Measurements from ENCODE around the gene LRRC23. TPM values are rescaled to one million over a fixed set of nuclear protein-coding genes. Genes with fewer than 3 reads are reported as not detected.

LRRC23 gene
- total and polyA plus RNA-seq, 9 of the 15 experiments (the other 6 are each of a cell fraction or from before 2014, with no cell fraction given): 2.2 to 7.0 (median 3.0) TPM

DNA sequence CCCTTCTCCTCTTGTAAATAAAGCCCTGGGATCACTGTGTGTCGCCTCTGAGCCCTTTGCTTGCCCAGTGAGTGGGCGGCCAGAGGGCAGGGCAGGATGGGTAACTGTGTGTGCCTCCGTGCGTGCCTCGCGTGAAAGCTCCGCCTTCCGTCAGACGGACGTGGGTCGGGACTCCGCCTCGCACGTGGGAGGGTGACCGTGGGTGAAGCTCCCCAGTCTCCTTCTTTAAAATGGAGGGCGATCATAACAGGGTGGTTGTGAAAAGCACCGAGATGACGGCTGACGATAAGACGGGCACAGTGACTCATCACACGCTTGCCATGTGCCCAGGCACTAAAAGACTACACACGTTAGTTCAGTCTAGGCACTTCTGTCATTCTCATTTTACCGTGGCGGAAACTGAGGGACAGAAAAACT lies 56.7 kb downstream of the LRRC23 start (continued):
- TF ChIP-seq, protein P1, sequence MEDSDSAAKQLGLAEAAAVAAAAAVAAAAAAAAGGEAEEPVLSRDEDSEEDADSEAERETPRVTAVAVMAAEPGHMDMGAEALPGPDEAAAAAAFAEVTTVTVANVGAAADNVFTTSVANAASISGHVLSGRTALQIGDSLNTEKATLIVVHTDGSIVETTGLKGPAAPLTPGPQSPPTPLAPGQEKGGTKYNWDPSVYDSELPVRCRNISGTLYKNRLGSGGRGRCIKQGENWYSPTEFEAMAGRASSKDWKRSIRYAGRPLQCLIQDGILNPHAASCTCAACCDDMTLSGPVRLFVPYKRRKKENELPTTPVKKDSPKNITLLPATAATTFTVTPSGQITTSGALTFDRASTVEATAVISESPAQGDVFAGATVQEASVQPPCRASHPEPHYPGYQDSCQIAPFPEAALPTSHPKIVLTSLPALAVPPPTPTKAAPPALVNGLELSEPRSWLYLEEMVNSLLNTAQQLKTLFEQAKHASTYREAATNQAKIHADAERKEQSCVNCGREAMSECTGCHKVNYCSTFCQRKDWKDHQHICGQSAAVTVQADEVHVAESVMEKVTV (CRISPR knock-in tag; IDR thresholded peaks at IDR 0.05): no peak
- TF ChIP-seq BHLHE40 (IDR thresholded peaks at IDR 0.05; ENCODE audit: low read length) (peak; percentile 54), RBBP5 (IDR thresholded peaks at IDR 0.05; ENCODE audit: borderline replicate concordance, insufficient read depth, low read length, poor library complexity, severe bottlenecking) (peak; percentile 67), SMARCE1 (IDR thresholded peaks at IDR 0.05) (0 out of 2 replicates have a peak, but pooled peaks have one; percentile 30), PRPF4 (IDR thresholded peaks at IDR 0.05; ENCODE audit: insufficient read depth, low read depth, low read length, poor library complexity, severe bottlenecking) (no peak), ZNF24 (IDR thresholded peaks at IDR 0.05) (no peak), TEAD4 (IDR thresholded peaks at IDR 0.05; ENCODE audit: low read length) (no peak; the same call in 1 of the 2 replicates), TEAD4 (CRISPR knock-in tag; IDR thresholded peaks at IDR 0.05; ENCODE audit: borderline replicate concordance) (no peak), ELF1 (tag; IDR thresholded peaks at IDR 0.05) (no peak), PHTF2 (CRISPR knock-in tag; IDR thresholded peaks at IDR 0.05) (no peak), SRSF9 (IDR thresholded peaks at IDR 0.05; ENCODE audit: borderline replicate concordance, low read depth, low read length) (no peak), SAFB (IDR thresholded peaks at IDR 0.05; ENCODE audit: borderline replicate concordance, low read depth, low read length) (peak; percentile 71; the same call in 1 of the 2 replicates), PML (IDR thresholded peaks at IDR 0.05; ENCODE audit: low read length) (0 out of 2 replicates have a peak, but pooled peaks have one; percentile 10), GATA2 (CRISPR knock-in tag; IDR thresholded peaks at IDR 0.05) (peak; percentile 49), JUND (IDR thresholded peaks at IDR 0.05; ENCODE audit: borderline replicate concordance, low read depth, low read length) (peak; percentile 52; the same call in 1 of the 2 replicates), JUND (tag; IDR thresholded peaks at IDR 0.05; ENCODE audit: borderline replicate concordance, low read depth, low read length) (0 out of 3 replicates have a peak, but pooled peaks have one; percentile 52), DPF2 (IDR thresholded peaks at IDR 0.05) (peak; percentile 54; the same call in 1 of the 2 replicates), CSDE1 (IDR thresholded peaks at IDR 0.05) (no peak)
- TF ChIP-seq, protein P2, sequence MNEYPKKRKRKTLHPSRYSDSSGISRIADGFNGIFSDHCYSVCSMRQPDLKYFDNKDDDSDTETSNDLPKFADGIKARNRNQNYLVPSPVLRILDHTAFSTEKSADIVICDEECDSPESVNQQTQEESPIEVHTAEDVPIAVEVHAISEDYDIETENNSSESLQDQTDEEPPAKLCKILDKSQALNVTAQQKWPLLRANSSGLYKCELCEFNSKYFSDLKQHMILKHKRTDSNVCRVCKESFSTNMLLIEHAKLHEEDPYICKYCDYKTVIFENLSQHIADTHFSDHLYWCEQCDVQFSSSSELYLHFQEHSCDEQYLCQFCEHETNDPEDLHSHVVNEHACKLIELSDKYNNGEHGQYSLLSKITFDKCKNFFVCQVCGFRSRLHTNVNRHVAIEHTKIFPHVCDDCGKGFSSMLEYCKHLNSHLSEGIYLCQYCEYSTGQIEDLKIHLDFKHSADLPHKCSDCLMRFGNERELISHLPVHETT (CRISPR knock-in tag; conservative IDR thresholded peaks at IDR 0.05 in 1 of 2, IDR thresholded peaks at IDR 0.05 in 1 of 2): peak in 1 of 2 experiments; percentile 59; a peak in 2 of 4 replicates
- TF ChIP-seq, protein P3, sequence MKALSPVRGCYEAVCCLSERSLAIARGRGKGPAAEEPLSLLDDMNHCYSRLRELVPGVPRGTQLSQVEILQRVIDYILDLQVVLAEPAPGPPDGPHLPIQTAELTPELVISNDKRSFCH (CRISPR knock-in tag; IDR thresholded peaks at IDR 0.05): no peak
- TF ChIP-seq, protein P3 (tag; IDR thresholded peaks at IDR 0.05): peak; percentile 75
- TF ChIP-seq, protein P4, sequence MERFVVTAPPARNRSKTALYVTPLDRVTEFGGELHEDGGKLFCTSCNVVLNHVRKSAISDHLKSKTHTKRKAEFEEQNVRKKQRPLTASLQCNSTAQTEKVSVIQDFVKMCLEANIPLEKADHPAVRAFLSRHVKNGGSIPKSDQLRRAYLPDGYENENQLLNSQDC (CRISPR knock-in tag; IDR thresholded peaks at IDR 0.05): no peak
- TF ChIP-seq, protein P5, sequence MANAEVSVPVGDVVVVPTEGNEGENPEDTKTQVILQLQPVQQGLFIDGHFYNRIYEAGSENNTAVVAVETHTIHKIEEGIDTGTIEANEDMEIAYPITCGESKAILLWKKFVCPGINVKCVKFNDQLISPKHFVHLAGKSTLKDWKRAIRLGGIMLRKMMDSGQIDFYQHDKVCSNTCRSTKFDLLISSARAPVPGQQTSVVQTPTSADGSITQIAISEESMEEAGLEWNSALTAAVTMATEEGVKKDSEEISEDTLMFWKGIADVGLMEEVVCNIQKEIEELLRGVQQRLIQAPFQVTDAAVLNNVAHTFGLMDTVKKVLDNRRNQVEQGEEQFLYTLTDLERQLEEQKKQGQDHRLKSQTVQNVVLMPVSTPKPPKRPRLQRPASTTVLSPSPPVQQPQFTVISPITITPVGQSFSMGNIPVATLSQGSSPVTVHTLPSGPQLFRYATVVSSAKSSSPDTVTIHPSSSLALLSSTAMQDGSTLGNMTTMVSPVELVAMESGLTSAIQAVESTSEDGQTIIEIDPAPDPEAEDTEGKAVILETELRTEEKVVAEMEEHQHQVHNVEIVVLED (CRISPR knock-in tag; IDR thresholded peaks at IDR 0.05): peak; percentile 57
